Stimulated activated CD8-positive, alpha-beta memory T cell treated with anti-CD3 and anti-CD28 coated beads, Interleukin-12 subunit alpha, Interleukin-12 subunit beta, amount 100 ng/mL, for 24 hours (primary cell): Measurements from ENCODE around the gene OTX1.
"Not testable (repeated sequence)": the region's sequence is repeated elsewhere in the genome, so short reads cannot be mapped to it uniquely, and the experiment has no call there.

ENCODE experiments used
- DNase-seq: peaks from one replicate; pipeline ENCODE4 v3.0.0-alpha.2; 2020; ENCODE audit errors: extremely low read depth

OTX1 gene

GRCh38 chr2:63050334-63051041 lies at the start of gene OTX1:
Gene OTX1, plus strand, starts transcription at chr2:63050830. Its CDS starts 2,161 bp downstream, at chr2:63052991.
- DNase-seq, result peak; percentile 32

GRCh38 chr2:63001576-63001975 lies 49.1 kb upstream of the OTX1 start:
- DNase-seq, result no peak

DNA sequence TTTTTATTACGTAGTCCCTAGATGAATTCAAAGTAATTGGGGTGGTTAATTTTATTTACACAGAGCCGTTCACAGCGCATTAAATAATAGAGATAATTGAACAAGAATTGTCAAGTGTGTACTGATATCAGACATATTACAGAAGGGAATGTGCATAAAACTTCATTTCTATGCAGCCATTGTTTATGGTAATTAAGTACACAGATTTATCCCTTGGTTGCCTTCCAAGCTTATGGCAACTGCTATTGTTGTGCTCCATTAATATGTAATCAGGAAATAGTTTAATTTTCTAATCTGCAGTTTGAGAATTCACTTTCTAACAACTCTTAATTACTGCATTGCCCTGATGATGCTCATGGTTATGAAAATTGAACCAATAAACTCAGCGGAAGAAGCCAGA lies 47.3 kb upstream of the OTX1 start:
- no peak for DNase-seq

DNA sequence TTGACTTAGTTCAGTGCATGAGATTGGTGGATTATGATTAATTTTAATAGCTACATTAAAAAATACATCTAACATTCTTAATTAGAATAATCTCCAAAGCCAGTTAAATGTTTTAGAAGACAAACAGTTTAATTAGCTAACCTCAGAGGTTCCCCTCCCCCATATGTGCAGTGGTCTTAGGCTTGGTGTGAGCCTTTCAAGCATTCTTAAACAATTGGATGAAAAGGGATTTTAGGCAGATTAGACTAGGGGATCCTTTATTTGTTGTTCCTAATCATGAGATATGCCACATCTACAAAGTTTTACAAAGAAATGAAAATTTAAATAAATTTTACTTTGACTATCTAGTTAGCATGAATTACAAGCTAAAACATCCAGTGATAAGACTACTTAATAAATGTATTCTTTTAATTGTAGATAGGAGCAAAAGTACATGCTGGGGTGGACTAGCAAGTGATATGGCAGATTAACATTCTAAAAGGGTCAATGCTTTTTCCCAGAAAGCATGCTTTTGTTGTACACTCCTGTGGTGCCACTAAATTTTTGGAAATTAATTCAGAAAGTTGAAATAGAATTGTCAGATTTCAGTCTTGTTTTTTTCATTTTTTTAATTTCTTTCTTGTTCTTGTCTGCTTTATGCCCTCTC lies 42.7 kb upstream of the OTX1 start:
- DNase-seq, result no peak

DNA sequence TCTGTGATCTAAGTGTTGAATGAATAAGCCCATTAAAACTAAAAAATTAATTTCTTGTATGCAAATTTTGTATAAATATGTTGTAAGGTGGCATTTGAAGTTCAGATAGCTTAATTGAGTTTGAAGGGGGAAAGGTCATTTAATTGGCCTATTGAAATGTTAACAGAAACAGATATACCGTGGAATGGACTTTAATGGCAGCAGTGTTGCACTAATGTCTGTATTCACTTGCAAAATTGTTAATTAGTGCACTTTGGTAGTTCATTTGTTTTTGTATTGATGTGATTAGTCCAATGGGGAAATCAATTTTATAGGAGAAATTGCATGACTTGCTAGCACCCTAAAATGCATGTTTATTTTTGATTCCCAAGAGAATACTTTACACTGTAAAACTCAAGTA lies 41.8 kb upstream of the OTX1 start:
- DNase-seq, result no peak

GRCh38 chr2:63009490-63009889 lies 41.1 kb upstream of the OTX1 start:
- no peak for DNase-seq

GRCh38 chr2:63012541-63012940 lies 38.1 kb upstream of the OTX1 start:
- no peak for DNase-seq

DNA sequence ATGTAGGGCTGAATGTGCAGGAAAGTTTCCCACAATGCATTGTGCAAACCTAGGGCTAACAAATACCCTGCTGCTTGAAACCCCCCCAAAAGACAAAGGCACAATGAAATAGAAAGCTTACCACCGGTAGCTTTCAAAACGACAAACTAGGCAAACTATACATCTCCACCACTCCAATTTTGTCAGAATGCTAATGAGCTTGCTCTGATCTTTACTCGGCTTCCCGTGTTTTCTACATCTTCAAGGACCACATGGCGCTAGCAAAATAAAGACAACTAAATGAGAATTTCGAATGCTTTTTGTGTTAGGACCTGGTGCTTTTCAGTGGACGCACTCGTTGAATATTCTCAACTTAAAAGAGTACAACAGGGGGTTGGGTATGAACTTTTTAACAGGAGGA lies 37.2 kb upstream of the OTX1 start:
- DNase-seq, result no peak

GRCh38 chr2:63015389-63015788 lies 35.2 kb upstream of the OTX1 start:
- no peak for DNase-seq

DNA sequence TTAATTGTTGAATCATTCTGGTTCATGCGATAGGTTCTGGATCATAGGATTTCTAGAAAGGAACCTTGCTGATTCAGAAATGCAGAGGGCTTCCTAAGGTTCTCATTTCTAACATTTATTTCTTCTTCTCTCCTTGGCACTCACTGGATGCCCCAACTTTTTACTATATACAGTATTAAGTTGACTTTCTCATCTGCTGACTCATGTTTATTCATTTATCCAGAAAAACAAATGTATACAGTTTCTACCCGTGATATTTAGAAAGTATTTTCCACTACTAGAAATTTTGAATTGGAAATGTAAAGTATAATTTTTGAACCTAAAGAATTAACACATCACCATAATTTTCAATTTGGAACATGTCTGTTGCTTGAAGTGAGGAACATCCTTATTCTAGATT lies 32.2 kb upstream of the OTX1 start:
- no peak for DNase-seq

GRCh38 chr2:63019686-63020085 lies 30.9 kb upstream of the OTX1 start:
- DNase-seq, result not testable (repeated sequence)

DNA sequence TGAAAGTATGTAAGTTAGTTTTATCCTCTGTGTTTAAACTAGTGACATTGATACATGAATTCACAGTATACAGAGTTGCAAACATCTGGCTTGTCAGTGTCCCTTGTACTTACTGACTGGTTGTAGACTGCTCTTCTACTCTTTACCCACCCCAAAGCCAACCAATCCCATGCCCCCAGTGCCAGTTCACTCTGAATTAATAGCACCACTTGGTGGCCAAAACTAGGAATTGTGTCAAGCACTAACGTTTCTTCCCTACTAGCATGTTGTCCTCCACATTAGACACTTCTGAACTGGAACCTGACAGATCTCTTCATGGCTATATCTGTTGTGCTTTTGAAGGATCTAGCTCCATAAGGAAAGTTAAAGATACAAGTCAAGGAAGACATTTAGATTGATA lies 27.2 kb upstream of the OTX1 start:
- DNase-seq, result no peak

DNA sequence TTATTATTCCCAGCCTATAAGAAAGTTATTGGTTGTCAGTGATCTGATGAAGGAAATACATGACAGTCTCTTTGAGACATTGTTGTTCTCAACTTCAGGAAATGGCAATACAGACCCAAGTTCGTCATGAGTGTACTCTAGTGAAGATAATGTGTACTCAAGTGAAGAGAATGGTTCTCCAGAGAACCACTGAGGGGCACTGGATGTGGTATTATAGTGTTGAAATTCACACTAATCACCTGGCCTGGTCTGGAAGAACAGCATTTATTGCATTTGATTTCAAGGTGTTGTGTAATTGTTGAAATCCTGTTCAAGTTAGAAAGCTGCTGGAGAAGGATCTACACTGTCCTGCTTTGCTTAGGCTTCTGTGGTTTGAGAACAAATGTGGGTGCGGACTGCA lies 23.4 kb upstream of the OTX1 start:
- no peak for DNase-seq

GRCh38 chr2:63029058-63029457 lies 21.6 kb upstream of the OTX1 start:
- no peak for DNase-seq

DNA sequence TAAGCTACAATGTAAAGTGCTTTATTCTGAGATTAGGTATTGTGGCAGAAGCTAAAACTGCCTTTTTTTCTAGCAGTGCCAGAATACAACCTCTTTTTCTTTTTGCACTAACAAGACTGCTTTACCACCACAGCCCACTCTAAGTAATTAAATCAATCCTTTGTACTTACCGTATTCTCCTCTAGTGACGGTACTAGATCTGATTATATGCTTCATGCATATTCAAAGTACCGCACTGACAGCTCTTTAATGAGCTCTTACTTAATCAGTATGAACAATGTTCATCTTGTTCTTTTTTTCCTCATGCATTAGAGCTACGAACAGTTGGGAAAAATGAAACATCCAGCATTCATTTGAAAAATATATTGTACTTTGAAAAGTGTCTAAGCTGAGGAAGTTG lies 16.1 kb upstream of the OTX1 start:
- no peak for DNase-seq

GRCh38 chr2:63035169-63035568 lies 15.5 kb upstream of the OTX1 start:
- no peak for DNase-seq

DNA sequence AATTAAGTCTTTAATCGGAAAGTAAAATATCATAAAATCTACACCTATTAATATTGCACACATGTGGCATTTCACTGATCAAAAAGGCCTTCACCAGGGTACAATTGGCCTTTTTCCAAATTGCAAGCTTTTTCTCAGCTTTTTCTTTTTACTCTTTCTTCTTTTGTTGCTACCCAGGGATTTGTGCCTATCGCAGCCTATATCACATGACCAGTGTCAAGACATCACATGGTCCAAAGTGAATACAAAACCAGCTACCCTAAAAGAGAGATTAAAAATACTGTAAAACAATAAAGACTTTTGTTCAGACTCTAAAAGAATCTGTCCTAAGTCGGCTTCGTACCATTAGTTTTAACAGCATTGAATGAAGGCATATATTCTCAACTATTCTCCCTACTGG lies 15.0 kb upstream of the OTX1 start:
- no peak for DNase-seq

GRCh38 chr2:63038034-63038433 lies 12.6 kb upstream of the OTX1 start:
- DNase-seq, result no peak

DNA sequence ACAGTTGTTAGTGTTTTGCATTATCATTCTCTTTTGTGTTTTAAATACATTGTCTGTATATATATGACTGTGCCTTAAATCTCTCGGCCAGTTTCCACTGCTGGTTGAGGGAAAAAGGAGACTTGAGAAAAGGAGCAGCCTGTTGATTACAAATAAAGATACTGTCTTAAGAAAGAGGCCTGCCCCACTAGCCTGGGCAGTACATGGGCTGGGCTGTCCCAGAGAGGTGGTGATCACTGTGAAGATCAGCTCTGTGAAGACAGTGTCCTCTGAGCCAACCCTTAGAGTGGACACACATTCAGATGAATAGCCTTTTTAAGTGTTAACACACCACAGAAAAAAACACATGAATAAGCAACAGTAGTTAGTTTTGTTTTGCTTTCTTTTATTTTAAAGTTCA lies 10.0 kb upstream of the OTX1 start:
- DNase-seq, result no peak

- no peak for DNase-seq
These were observed 9.0 kb upstream of the OTX1 start for GRCh38 chr2:63041592-63041991.

GRCh38 chr2:63044362-63045327 lies 6.0 kb upstream of the OTX1 start:
- no peak for DNase-seq

- no peak for DNase-seq
These were observed 4.1 kb upstream of the OTX1 start for GRCh38 chr2:63046552-63046951.

DNA sequence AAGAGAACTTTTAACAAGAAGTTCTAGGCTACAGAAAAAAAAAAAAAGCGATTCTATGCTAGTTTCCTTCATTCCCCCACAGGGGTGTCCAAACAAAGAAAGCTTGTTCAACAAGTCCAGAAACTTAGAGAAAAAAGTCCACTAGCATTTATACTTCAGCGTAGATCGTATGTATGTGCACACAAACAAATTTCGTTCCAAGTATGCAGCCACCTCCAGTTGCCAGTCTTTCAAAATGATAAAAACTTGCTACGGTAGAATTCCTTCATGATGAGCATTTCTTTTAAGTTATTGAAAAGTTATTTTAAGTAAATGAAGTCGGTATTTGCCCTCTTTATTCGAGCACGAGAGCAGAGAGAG lies 3.7 kb upstream of the OTX1 start:
- DNase-seq, result no peak
